ENCODE results near the gene DNAJC13. TPM values are rescaled to one million over a fixed set of nuclear protein-coding genes. Genes with fewer than 3 reads are reported as not detected.

Gene DNAJC13
- total RNA-seq, 1 experiment from 2014 or later: 72.4 TPM

DNA sequence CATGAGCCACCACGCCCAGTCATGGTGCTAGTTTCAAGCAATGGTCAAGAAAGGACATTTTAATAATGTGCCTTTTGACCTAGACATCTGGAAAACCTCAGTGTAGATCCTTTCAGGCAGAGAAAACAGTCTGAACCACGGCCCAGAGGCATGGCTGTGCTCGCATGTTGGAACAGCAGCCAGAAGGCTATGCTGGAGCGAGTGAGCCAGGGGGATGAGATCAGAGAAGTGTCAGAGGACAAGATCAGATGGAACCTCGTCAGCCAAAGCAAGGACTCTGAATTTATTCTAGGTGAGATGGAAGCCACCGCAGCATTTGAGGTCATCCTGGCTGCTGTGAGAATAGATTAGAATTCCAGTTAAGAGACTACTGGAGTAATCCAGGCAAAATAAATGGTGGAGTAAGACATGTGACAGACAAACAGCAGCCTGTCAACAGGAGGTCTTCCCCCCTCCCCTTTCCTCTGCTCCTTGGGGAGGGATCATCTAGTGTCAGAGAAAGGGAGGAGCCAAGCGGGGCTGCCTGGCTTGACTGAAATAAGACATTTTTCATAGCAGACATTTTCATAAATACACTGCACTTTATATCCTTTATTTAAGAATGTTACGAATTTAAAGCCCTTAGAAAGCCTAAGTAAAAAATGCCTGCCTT is 139.3 kb downstream of the DNAJC13 start:
- Mint-ChIP-seq H3K27ac (ENCODE audit: unreplicated experiment) (no peak overlapping the region), H3K36me3 (ENCODE audit: insufficient read depth, unreplicated experiment) (no peaks in the 10 kb centered on the region), H3K4me1 (ENCODE audit: low read depth, unreplicated experiment) (no peaks in the 10 kb centered on the region), H3K9me3 (ENCODE audit: low read depth, unreplicated experiment) (no peaks in the 10 kb centered on the region), H3K27me3 (ENCODE audit: unreplicated experiment) (no peaks in the 10 kb centered on the region), H3K4me3 (ENCODE audit: low read depth, unreplicated experiment) (no peak overlapping the region)
- CTCF ChIA-PET: no interaction called here
- intact Hi-C loops (cut with micrococcal nuclease; ENCODE audit: unreplicated experiment): no loop called here
- TF ChIP-seq, protein P1, sequence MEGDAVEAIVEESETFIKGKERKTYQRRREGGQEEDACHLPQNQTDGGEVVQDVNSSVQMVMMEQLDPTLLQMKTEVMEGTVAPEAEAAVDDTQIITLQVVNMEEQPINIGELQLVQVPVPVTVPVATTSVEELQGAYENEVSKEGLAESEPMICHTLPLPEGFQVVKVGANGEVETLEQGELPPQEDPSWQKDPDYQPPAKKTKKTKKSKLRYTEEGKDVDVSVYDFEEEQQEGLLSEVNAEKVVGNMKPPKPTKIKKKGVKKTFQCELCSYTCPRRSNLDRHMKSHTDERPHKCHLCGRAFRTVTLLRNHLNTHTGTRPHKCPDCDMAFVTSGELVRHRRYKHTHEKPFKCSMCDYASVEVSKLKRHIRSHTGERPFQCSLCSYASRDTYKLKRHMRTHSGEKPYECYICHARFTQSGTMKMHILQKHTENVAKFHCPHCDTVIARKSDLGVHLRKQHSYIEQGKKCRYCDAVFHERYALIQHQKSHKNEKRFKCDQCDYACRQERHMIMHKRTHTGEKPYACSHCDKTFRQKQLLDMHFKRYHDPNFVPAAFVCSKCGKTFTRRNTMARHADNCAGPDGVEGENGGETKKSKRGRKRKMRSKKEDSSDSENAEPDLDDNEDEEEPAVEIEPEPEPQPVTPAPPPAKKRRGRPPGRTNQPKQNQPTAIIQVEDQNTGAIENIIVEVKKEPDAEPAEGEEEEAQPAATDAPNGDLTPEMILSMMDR (IDR thresholded peaks at IDR 0.05; ENCODE audit: unreplicated experiment): no peak
- no peak for DNase-seq
- no TSS peak for BruUV-seq (replicated peaks)

DNA sequence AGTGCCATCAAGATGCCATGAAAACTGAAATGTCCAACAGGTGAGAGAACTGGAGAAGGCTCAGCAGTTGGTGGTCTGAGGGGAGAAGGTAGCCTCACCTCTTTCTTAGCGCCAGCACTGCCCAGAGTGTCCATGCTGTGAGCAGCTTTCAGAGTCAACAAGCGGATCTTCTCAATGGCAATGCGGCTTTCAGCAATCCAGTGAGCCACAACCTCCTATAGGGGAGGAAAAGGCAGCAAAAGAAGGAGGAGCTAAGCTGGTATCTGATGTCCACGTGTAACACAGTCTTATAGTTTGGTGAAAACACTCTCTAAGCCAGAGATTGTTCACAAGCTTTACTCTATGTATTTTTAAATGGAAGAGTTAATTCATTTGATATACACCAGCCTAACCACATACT is 143.7 kb downstream of the DNAJC13 start:
- Mint-ChIP-seq H3K27ac (ENCODE audit: unreplicated experiment) (no peak overlapping the region), H3K4me1 (ENCODE audit: low read depth, unreplicated experiment) (no peaks in the 10 kb centered on the region), H3K9me3 (ENCODE audit: low read depth, unreplicated experiment) (no peaks in the 10 kb centered on the region), H3K36me3 (ENCODE audit: insufficient read depth, unreplicated experiment) (no peaks in the 10 kb centered on the region), H3K27me3 (ENCODE audit: unreplicated experiment) (no peaks in the 10 kb centered on the region), H3K4me3 (ENCODE audit: low read depth, unreplicated experiment) (no peak overlapping the region)
- DNase-seq: no peak
- intact Hi-C loops (cut with micrococcal nuclease; ENCODE audit: unreplicated experiment): no loop called here
- CTCF ChIA-PET: no interaction called here
- TF ChIP-seq, protein P1 (IDR thresholded peaks at IDR 0.05; ENCODE audit: unreplicated experiment): no peak
- no TSS peak for BruUV-seq (replicated peaks)

DNA sequence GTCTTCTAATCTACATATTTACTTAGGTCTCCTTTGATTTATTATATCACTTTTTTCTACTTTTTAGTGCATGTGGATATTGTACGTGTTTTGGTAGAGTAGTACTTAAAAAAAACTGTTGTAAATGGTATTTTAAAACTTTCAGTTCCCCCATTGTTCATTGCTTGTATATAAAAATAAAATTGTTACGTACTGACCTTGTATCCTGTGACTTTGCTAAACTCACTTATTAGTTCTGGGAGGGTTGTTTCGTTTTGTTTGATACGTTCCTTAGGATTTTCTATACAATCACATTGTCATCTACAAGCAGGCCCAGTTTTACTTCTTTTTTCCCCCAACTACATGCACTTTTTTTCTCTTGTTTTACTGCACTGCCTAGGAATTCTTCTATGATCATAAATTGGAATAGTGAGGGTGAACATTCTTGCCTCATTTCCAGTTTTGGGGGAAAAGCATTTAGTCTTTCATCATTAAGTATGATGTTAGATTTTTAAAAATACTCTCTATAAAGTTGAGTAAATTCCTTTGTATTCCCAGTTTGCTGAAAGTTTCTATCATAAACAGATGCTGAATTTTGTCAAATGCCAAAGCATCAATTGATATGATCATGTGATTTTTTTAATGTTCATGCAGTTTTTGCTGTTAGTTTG is 146.2 kb downstream of the DNAJC13 start:
- Mint-ChIP-seq H3K4me1 (ENCODE audit: low read depth, unreplicated experiment) (no peaks in the 10 kb centered on the region), H3K27ac (ENCODE audit: unreplicated experiment) (no peak overlapping the region), H3K4me3 (ENCODE audit: low read depth, unreplicated experiment) (no peak overlapping the region), H3K27me3 (ENCODE audit: unreplicated experiment) (no peaks in the 10 kb centered on the region), H3K36me3 (ENCODE audit: insufficient read depth, unreplicated experiment) (no peaks in the 10 kb centered on the region), H3K9me3 (ENCODE audit: low read depth, unreplicated experiment) (no peaks in the 10 kb centered on the region)
- TF ChIP-seq, protein P1 (IDR thresholded peaks at IDR 0.05; ENCODE audit: unreplicated experiment): no peak
- intact Hi-C loops (cut with micrococcal nuclease; ENCODE audit: unreplicated experiment): no loop called here
- DNase-seq: no peak
- no TSS peak for BruUV-seq (replicated peaks)
- CTCF ChIA-PET: no interaction called here

DNA sequence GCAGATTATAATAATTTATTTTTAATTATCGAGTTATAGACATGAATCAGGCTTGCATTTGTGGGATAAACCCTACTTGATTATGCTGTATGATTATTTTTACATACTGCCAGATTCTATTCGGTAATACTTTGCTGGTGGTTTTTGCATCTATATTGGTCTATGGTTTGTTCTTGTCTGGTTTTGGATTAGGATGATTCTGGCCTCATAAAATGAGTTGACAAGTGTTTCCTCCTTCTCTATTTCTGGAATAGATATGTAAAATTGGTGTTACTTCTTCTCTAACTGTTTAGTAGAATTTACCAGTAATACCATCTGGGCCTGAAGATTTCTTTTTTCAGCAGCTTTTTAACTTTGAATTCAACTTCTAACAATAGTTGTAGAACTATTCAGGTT is 146.8 kb downstream of the DNAJC13 start:
- H3K36me3 Mint-ChIP-seq (ENCODE audit: insufficient read depth, unreplicated experiment): no peaks in the 10 kb centered on the region
- BruUV-seq (replicated peaks): no TSS peak
- H3K27me3 Mint-ChIP-seq (ENCODE audit: unreplicated experiment): no peaks in the 10 kb centered on the region
- no peak for DNase-seq
- TF ChIP-seq, protein P1 (IDR thresholded peaks at IDR 0.05; ENCODE audit: unreplicated experiment): no peak
- H3K4me3 Mint-ChIP-seq (ENCODE audit: low read depth, unreplicated experiment): no peak overlapping the region
- no peak overlapping the region for H3K27ac Mint-ChIP-seq (ENCODE audit: unreplicated experiment)
- H3K9me3 Mint-ChIP-seq (ENCODE audit: low read depth, unreplicated experiment): no peaks in the 10 kb centered on the region
- no peaks in the 10 kb centered on the region for H3K4me1 Mint-ChIP-seq (ENCODE audit: low read depth, unreplicated experiment)
- intact Hi-C loops (cut with micrococcal nuclease; ENCODE audit: unreplicated experiment): no loop called here
- CTCF ChIA-PET: no interaction called here
